T-helper 1 cell treated with Interleukin-12 subunit alpha and Interleukin-12 subunit beta and Interleukin-4 antibody, amounts not matched to agents 30 ng/mL and 1 ng/mL, for 36 hours (primary cell): ENCODE data around the gene ABCC3. TPM values are rescaled to one million over a fixed set of nuclear protein-coding genes. Genes with fewer than 3 reads are reported as not detected.

ENCODE experiments used
- intact Hi-C: fragments of 100-400 bp; cut with micrococcal nuclease; formaldehyde crosslinking; loops from one replicate; pipeline ENCODE4 v1.15.1; 2024
- total RNA-seq: library from RNA; stranded (reverse); gene quantifications from 2 replicates; pipeline ENCODE4 v1.2.3, GENCODE V29; 2022

Gene ABCC3
- total RNA-seq, 1 donor from 2014 or later: not detected

DNA sequence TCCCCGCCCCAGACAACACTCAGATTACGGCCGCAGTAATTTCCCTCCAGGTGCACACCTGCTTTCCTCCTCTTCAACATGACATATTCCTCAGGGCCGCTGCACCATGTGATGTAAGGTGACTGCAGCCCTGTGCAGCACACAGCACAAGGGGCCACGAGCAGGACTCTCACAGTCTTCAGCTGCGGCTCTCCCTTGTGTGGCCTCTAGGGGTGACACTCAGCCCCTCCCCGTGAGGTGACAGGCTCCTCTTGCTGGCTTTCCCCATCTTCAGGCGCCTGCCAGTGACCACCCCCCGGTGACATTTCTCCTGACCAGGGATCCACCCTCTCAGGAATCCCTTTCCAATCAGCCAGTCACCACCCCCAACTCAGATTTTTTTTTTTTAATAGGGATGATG lies 31.3 kb upstream of the ABCC3 start:
- intact Hi-C loops: no loop called here

- intact Hi-C loops: no loop called here
Observed at GRCh38 chr17:50604513-50604912, 30.2 kb upstream of the ABCC3 start.

- intact Hi-C loops: no loop called here
Observed at GRCh38 chr17:50605429-50605828, 29.3 kb upstream of the ABCC3 start.

DNA sequence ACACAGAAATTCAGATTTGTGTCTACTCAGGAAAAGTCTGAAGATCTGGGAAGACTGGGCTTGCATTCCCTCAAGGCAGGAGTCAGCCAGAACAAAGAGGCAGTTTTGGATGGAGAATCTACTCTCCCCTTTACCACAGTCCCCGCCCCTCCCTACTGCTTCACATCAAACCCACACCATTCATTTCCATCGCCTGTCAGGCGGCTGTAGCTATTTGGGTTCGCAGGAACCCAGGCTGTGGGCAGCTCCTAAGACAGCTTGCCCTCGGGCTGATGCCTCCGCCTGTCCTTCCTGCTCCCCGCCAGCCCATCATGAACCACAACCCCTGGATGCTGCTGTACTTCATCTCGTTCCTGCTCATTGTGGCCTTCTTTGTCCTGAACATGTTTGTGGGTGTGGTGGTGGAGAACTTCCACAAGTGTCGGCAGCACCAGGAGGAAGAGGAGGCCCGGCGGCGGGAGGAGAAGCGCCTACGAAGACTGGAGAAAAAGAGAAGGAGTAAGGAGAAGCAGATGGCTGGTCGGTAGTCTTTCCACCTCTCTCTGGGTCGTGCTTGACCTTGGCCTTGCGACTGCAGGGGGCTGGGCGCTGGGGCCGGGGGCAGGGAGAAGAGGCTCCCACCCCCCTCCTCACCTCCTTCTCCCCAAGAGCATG lies 27.0 kb upstream of the ABCC3 start:
- intact Hi-C loops: no loop called here

- intact Hi-C loops: no loop called here
Observed at GRCh38 chr17:50608700-50609379, 25.8 kb upstream of the ABCC3 start.

- intact Hi-C loops: no loop called here
Observed at GRCh38 chr17:50609380-50610074, 25.2 kb upstream of the ABCC3 start.

GRCh38 chr17:50611634-50612033 lies 23.0 kb upstream of the ABCC3 start:
- intact Hi-C loops: no loop called here

DNA sequence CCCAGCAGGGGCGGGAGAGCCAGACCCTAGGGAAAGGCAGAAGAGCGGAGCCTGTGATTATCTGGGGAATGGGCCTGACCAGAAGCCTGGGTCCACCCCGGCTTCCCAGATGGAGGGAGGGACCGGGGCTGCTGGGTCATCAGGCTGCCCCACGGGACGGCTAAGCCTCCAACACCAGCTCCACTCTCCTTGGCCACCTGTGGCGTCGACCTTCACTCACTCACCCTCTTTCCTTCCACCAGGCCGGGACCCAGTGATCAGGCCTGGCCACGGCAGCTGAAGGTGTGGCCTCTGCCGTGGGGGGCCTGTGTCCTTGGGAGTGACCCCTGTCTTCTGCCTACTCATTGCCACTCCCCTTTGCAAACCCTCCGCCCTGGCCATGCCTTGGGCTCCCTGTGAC lies 22.4 kb upstream of the ABCC3 start:
- intact Hi-C loops: no loop called here

GRCh38 chr17:50613007-50613992 lies 21.4 kb upstream of the ABCC3 start:
- intact Hi-C loops: no loop called here

- intact Hi-C loops: no loop called here
Observed at GRCh38 chr17:50614471-50615051, 20.1 kb upstream of the ABCC3 start.

- intact Hi-C loops: no loop called here
Observed at GRCh38 chr17:50615828-50616227, 18.9 kb upstream of the ABCC3 start.

DNA sequence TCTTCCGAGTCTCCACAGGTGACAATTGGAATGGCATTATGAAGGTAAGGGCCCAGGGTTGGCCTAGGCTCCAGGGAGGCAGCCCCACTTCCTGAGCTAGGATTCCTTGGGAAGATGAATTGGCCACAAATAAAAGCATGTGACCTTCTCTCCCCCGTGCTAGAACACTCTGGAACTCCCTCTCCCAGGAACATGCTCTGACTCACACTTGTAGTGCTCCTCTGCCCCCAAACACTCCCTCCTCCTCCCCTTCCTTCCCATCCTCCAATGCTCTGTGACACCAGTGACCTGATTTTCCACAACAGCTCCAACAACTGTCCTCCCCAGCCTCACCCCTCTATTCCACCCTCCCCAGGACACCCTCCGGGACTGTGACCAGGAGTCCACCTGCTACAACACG lies 16.4 kb upstream of the ABCC3 start:
- intact Hi-C loops: no loop called here

DNA sequence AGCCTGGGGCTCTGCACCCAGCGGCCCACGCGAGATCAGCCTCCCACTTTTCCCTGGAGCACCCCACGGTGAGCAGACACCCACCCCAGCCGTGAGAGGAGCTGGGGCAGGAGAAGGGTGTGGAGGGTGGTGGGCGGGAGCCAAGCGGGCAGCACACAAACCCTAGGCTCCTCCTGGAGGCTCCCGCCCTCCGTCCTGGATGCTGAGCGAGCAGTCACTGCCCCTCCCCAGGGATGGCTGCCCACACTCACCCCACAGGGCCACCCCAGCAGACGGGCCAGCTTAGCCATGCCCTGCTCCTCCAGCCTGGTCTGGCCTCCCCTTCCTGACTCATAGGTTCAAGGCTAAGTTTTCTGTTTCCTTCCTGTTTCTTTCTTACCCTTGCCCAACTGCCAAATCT lies 15.7 kb upstream of the ABCC3 start:
- intact Hi-C loops: no loop called here

GRCh38 chr17:50619489-50619888 lies 15.2 kb upstream of the ABCC3 start:
- intact Hi-C loops: no loop called here

- intact Hi-C loops: no loop called here
Observed at GRCh38 chr17:50620237-50620636, 14.4 kb upstream of the ABCC3 start.

DNA sequence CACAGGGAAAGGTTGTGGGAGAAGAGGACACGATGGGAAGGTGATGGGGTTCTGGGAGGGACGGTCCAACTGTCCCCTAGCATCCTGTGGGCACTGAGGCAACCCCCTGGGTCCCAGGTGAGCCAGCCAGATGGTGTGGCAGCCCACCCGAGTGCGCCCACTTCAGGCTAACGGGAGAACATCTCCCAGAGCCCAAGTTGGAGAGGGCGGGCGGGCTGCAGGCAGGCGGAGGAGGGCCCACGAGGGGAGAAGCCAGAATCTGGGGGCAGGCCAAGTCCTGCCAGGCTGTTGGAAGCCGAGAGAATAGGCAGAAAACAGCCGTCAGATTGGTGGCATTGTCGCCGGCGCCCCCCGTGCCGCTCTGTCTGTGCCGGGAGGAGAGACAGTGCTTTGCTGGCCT lies 13.8 kb upstream of the ABCC3 start:
- intact Hi-C loops: no loop called here

GRCh38 chr17:50621574-50622031 lies 13.1 kb upstream of the ABCC3 start:
- intact Hi-C loops: no loop called here

GRCh38 chr17:50624321-50624934 lies 10.3 kb upstream of the ABCC3 start:
- intact Hi-C loops: no loop called here

- intact Hi-C loops: no loop called here
Observed at GRCh38 chr17:50625032-50625871, 9.4 kb upstream of the ABCC3 start.
